Measurements from ENCODE around the gene SLC35F1.
A peak's percentile ranks its signal among the peaks of the same experiment; 100 is the strongest.

The SLC35F1 gene

GRCh38 chr6:118054082-118054481 is 147.0 kb downstream of the SLC35F1 start:
- TF ChIP-seq OSR1 (CRISPR knock-in tag; IDR thresholded peaks at IDR 0.05) (no peak), GLIS3 (CRISPR knock-in tag; IDR thresholded peaks at IDR 0.05) (no peak), ISL1 (CRISPR knock-in tag; IDR thresholded peaks at IDR 0.05) (no peak), PATZ1 (CRISPR knock-in tag; IDR thresholded peaks at IDR 0.05; ENCODE audit: borderline replicate concordance) (no peak), ZNF565 (CRISPR knock-in tag; conservative IDR thresholded peaks at IDR 0.05; ENCODE audit: low read depth) (no peak), CSRNP3 (CRISPR knock-in tag; IDR thresholded peaks at IDR 0.05) (no peak), ZC3H10 (CRISPR knock-in tag; IDR thresholded peaks at IDR 0.05) (no peak), CSDC2 (CRISPR knock-in tag; IDR thresholded peaks at IDR 0.05) (no peak), POU6F1 (CRISPR knock-in tag; IDR thresholded peaks at IDR 0.05; ENCODE audit: borderline replicate concordance, low read depth) (no peak), ZFP30 (CRISPR knock-in tag; IDR thresholded peaks at IDR 0.05) (no peak), ZFP3 (CRISPR knock-in tag; IDR thresholded peaks at IDR 0.05) (no peak)

GRCh38 chr6:118061666-118062065 is 154.6 kb downstream of the SLC35F1 start:
- no peak for TF ChIP-seq CSDC2 (CRISPR knock-in tag; IDR thresholded peaks at IDR 0.05)
- no peak for TF ChIP-seq OSR1 (CRISPR knock-in tag; IDR thresholded peaks at IDR 0.05)
- TF ChIP-seq TSHZ2 (CRISPR knock-in tag; IDR thresholded peaks at IDR 0.05): no peak
- no peak for TF ChIP-seq SNAI2 (CRISPR knock-in tag; IDR thresholded peaks at IDR 0.05)
- no peak for TF ChIP-seq ZC3H10 (CRISPR knock-in tag; IDR thresholded peaks at IDR 0.05)
- TF ChIP-seq ISL1 (CRISPR knock-in tag; IDR thresholded peaks at IDR 0.05): no peak
- TF ChIP-seq ZNF8 (CRISPR knock-in tag; IDR thresholded peaks at IDR 0.05): no peak
- no peak for TF ChIP-seq RARB (CRISPR knock-in tag; IDR thresholded peaks at IDR 0.05)
- TF ChIP-seq CREB5 (CRISPR knock-in tag; IDR thresholded peaks at IDR 0.05; ENCODE audit: low read depth): no peak
- no peak for TF ChIP-seq ESRRG (CRISPR knock-in tag; IDR thresholded peaks at IDR 0.05)
- ATAC-seq: no peak

More at GRCh38 chr6:118054082-118054481, 147.0 kb downstream of the SLC35F1 start:
- no peak for ATAC-seq

- peak; percentile 57; the same call in 2 of the 3 replicates for ATAC-seq
- TF ChIP-seq OSR1 (CRISPR knock-in tag; IDR thresholded peaks at IDR 0.05) (no peak), ZNF70 (CRISPR knock-in tag; IDR thresholded peaks at IDR 0.05) (no peak), ZNF8 (CRISPR knock-in tag; IDR thresholded peaks at IDR 0.05) (no peak), TSHZ2 (CRISPR knock-in tag; IDR thresholded peaks at IDR 0.05) (no peak)
These were observed 173.5 kb downstream of the SLC35F1 start for GRCh38 chr6:118080547-118080946.
